SK-N-SH treated with all-trans-retinoic acid at 6 μM for 48 hours (cell line): ENCODE data around the gene BPIFB6.

Experiments used
- ATAC-seq: fragments of 200-7000 bp; cut with Tn5 transposase; 3 replicates; pipeline ENCODE4 v1.9.1; 2020; ENCODE audit warnings: mild to moderate bottlenecking, moderate library complexity
- ARNTL ChIP-seq: fragments of 450-650 bp; formaldehyde crosslinking; IDR thresholded peaks from 2 replicates; pipeline ENCODE4 v1.5.0; 2020; ENCODE audit warnings: low read depth, mild to moderate bottlenecking, moderate library complexity, borderline replicate concordance
- BACH2 ChIP-seq: fragments of 250-450 bp; sonication (Bioruptor Pico); IDR thresholded peaks from 2 replicates; pipeline ENCODE4 v1.9.0; 2021; ENCODE audit warnings: mild to moderate bottlenecking, borderline replicate concordance
- CSDC2 ChIP-seq: fragments of 250-450 bp; sonication (Bioruptor Pico); IDR thresholded peaks from 2 replicates; pipeline ENCODE4 v1.5.0; 2020; ENCODE audit warnings: mild to moderate bottlenecking, moderate library complexity
- ESRRG ChIP-seq: fragments of 250-450 bp; sonication (Bioruptor Pico); IDR thresholded peaks from 2 replicates; pipeline ENCODE4 v1.6.1; 2021; ENCODE audit warnings: mild to moderate bottlenecking
- GLIS3 ChIP-seq: fragments of 250-450 bp; sonication (Bioruptor Pico); IDR thresholded peaks from 2 replicates; pipeline ENCODE4 v1.5.0; 2020; ENCODE audit warnings: mild to moderate bottlenecking, moderate library complexity
- ISL1 ChIP-seq: fragments of 250-450 bp; sonication (Bioruptor Pico); IDR thresholded peaks from 2 replicates; pipeline ENCODE4 v2.1.2; 2022; ENCODE audit warnings: mild to moderate bottlenecking, moderate library complexity
- OSR1 ChIP-seq: fragments of 250-450 bp; sonication (Bioruptor Pico); IDR thresholded peaks from 2 replicates; pipeline ENCODE4 v1.8.0; 2022; ENCODE audit warnings: moderate library complexity, mild to moderate bottlenecking, inconsistent platforms
- PPARA ChIP-seq: fragments of 250-450 bp; sonication (Bioruptor Pico); IDR thresholded peaks from 2 replicates; pipeline ENCODE4 v1.5.0; 2020; ENCODE audit warnings: mild to moderate bottlenecking, borderline replicate concordance
- RARB ChIP-seq: fragments of 250-450 bp; sonication (Bioruptor Pico); IDR thresholded peaks from 2 replicates; pipeline ENCODE4 v1.8.0; 2021; ENCODE audit warnings: mild to moderate bottlenecking, moderate library complexity
- SNAI2 ChIP-seq: fragments of 250-450 bp; sonication (Bioruptor Pico); IDR thresholded peaks from 2 replicates; pipeline ENCODE4 v1.5.0; 2020; ENCODE audit warnings: mild to moderate bottlenecking, moderate library complexity
- TCF4 ChIP-seq: fragments of 250-450 bp; sonication (Bioruptor Pico); IDR thresholded peaks from 2 replicates; pipeline ENCODE4 v1.8.0; 2021; ENCODE audit warnings: mild to moderate bottlenecking, moderate library complexity, borderline replicate concordance
- TOX ChIP-seq: fragments of 250-450 bp; sonication (Bioruptor Pico); IDR thresholded peaks from 2 replicates; pipeline ENCODE4 v1.8.0; 2021; ENCODE audit warnings: mild to moderate bottlenecking, moderate library complexity, borderline replicate concordance
- ZC3H10 ChIP-seq: fragments of 250-450 bp; sonication (Bioruptor Pico); IDR thresholded peaks from 2 replicates; pipeline ENCODE4 v1.5.1; 2021; ENCODE audit warnings: mild to moderate bottlenecking, moderate library complexity
- ZFP3 ChIP-seq: fragments of 250-450 bp; sonication (Bioruptor Pico); IDR thresholded peaks from 2 replicates; pipeline ENCODE4 v1.5.0; 2020; ENCODE audit warnings: mild to moderate bottlenecking, moderate library complexity
- ZFP30 ChIP-seq: fragments of 450-650 bp; formaldehyde crosslinking; IDR thresholded peaks from 2 replicates; pipeline ENCODE4 v1.5.0; 2022; ENCODE audit warnings: mild to moderate bottlenecking, moderate library complexity
- ZNF565 ChIP-seq: fragments of 450-650 bp; formaldehyde crosslinking; conservative IDR thresholded peaks from 2 replicates; pipeline ENCODE4 v1.5.0; 2020; ENCODE audit warnings: low read depth, mild to moderate bottlenecking, moderate library complexity
- ZNF70 ChIP-seq: fragments of 450-650 bp; formaldehyde crosslinking; IDR thresholded peaks from 2 replicates; pipeline ENCODE4 v1.5.0; 2020; ENCODE audit warnings: mild to moderate bottlenecking, moderate library complexity
- ZNF8 ChIP-seq: fragments of 450-650 bp; formaldehyde crosslinking; IDR thresholded peaks from 2 replicates; pipeline ENCODE4 v1.5.0; 2020; ENCODE audit warnings: mild to moderate bottlenecking, moderate library complexity
- TF ChIP-seq, protein P1 (sequence below): fragments of 250-450 bp; sonication (Bioruptor Pico); IDR thresholded peaks from 2 replicates; pipeline ENCODE4 v1.5.0; 2020; ENCODE audit warnings: mild to moderate bottlenecking, moderate library complexity
- TF ChIP-seq, protein P2 (sequence below): fragments of 250-450 bp; sonication (Bioruptor Pico); IDR thresholded peaks from 2 replicates; pipeline ENCODE4 v1.5.1; 2020; ENCODE audit warnings: low read depth, mild to moderate bottlenecking, moderate library complexity
- TF ChIP-seq, protein P3 (sequence below): fragments of 250-450 bp; sonication (Bioruptor Pico); IDR thresholded peaks from 2 replicates; pipeline ENCODE4 v1.8.0; 2021; ENCODE audit warnings: low read depth, mild to moderate bottlenecking, moderate library complexity, borderline replicate concordance
- TF ChIP-seq, protein P4 (sequence below): fragments of 250-450 bp; sonication (Bioruptor Pico); IDR thresholded peaks from 2 replicates; pipeline ENCODE4 v1.5.1; 2021; ENCODE audit warnings: mild to moderate bottlenecking, moderate library complexity

Gene BPIFB6

DNA sequence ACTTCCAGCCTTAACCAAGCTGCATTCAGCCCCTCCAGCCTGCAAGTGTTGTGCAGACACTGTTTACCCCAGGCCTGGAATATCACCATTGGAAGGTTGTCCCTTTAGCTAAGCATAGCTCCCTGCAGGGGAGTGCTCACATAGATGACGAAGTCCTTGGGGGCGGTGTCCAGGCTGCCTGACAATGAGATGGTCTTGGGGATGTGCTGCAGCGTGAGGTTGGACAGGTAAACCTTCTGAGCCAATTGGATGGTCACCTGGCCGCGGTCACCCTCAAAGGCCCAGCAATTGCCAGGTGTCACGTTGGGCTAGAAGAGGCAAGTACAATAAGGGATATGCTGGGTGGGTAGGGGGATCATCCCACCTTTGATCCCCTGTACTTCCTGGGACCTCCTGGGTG, 45.9 kb upstream of the BPIFB6 start:
- TF ChIP-seq OSR1 (CRISPR knock-in tag) (no peak), ZNF70 (CRISPR knock-in tag) (no peak), ZNF565 (no peak), ARNTL (CRISPR knock-in tag) (no peak), ZFP30 (CRISPR knock-in tag) (no peak), ESRRG (CRISPR knock-in tag) (no peak), GLIS3 (CRISPR knock-in tag) (no peak), ISL1 (CRISPR knock-in tag) (no peak), ZC3H10 (no peak), CSDC2 (no peak), BACH2 (CRISPR knock-in tag) (no peak), TOX (CRISPR knock-in tag) (no peak), TCF4 (CRISPR knock-in tag) (no peak), ZNF8 (no peak), RARB (CRISPR knock-in tag) (no peak)
- TF ChIP-seq, protein P1, sequence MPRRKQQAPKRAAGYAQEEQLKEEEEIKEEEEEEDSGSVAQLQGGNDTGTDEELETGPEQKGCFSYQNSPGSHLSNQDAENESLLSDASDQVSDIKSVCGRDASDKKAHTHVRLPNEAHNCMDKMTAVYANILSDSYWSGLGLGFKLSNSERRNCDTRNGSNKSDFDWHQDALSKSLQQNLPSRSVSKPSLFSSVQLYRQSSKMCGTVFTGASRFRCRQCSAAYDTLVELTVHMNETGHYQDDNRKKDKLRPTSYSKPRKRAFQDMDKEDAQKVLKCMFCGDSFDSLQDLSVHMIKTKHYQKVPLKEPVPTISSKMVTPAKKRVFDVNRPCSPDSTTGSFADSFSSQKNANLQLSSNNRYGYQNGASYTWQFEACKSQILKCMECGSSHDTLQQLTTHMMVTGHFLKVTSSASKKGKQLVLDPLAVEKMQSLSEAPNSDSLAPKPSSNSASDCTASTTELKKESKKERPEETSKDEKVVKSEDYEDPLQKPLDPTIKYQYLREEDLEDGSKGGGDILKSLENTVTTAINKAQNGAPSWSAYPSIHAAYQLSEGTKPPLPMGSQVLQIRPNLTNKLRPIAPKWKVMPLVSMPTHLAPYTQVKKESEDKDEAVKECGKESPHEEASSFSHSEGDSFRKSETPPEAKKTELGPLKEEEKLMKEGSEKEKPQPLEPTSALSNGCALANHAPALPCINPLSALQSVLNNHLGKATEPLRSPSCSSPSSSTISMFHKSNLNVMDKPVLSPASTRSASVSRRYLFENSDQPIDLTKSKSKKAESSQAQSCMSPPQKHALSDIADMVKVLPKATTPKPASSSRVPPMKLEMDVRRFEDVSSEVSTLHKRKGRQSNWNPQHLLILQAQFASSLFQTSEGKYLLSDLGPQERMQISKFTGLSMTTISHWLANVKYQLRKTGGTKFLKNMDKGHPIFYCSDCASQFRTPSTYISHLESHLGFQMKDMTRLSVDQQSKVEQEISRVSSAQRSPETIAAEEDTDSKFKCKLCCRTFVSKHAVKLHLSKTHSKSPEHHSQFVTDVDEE = no peak
- TF ChIP-seq, protein P2, sequence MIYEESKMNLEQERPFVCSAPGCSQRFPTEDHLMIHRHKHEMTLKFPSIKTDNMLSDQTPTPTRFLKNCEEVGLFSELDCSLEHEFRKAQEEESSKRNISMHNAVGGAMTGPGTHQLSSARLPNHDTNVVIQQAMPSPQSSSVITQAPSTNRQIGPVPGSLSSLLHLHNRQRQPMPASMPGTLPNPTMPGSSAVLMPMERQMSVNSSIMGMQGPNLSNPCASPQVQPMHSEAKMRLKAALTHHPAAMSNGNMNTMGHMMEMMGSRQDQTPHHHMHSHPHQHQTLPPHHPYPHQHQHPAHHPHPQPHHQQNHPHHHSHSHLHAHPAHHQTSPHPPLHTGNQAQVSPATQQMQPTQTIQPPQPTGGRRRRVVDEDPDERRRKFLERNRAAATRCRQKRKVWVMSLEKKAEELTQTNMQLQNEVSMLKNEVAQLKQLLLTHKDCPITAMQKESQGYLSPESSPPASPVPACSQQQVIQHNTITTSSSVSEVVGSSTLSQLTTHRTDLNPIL (CRISPR knock-in tag) = no peak
- TF ChIP-seq, protein P3, sequence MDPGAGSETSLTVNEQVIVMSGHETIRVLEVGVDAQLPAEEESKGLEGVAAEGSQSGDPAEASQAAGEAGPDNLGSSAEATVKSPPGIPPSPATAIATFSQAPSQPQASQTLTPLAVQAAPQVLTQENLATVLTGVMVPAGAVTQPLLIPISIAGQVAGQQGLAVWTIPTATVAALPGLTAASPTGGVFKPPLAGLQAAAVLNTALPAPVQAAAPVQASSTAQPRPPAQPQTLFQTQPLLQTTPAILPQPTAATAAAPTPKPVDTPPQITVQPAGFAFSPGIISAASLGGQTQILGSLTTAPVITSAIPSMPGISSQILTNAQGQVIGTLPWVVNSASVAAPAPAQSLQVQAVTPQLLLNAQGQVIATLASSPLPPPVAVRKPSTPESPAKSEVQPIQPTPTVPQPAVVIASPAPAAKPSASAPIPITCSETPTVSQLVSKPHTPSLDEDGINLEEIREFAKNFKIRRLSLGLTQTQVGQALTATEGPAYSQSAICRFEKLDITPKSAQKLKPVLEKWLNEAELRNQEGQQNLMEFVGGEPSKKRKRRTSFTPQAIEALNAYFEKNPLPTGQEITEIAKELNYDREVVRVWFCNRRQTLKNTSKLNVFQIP = no peak
- ATAC-seq = no peak

DNA sequence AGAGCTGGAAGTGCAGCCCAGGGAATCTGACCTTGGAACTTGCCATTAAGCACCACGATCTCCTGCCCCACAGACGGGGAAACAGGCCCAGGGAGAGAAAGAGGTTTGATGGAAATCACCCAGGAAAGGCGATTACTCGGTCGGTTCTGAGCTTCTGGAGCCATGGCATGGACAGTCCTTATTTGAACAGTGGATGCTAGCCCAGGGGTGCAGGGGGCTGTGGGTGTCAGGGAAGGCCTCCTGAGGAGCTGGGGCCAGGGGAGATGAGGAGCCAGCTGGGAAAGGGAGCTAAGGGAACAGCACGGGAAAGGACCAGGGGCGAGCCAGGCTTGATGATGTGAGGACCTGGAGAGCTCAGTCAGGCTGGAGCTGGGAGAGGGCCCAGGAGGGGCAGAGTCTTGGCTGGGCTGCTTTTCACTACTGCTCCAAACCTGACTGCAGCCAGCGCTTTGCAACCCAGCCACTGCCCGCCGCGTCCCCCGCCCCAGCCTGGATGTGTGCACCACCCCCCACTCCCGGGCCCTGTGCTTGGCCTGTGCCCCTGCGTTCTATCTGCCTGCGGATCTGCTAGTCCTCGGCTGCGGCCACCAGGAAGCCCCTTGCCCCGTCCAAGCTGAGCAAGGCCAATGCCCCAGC, 45.0 kb upstream of the BPIFB6 start:
- ATAC-seq = no peak
- no peak for TF ChIP-seq ZFP30 (CRISPR knock-in tag)
- no peak for TF ChIP-seq ESRRG (CRISPR knock-in tag)
- no peak for TF ChIP-seq BACH2 (CRISPR knock-in tag)
- TF ChIP-seq, protein P3 = no peak
- TF ChIP-seq, protein P1 = no peak
- TF ChIP-seq PPARA (CRISPR knock-in tag) = no peak
- no peak for TF ChIP-seq CSDC2
- TF ChIP-seq TOX (CRISPR knock-in tag) = no peak
- no peak for TF ChIP-seq SNAI2 (CRISPR knock-in tag)
- TF ChIP-seq, protein P2 (CRISPR knock-in tag) = no peak
- TF ChIP-seq ZNF565 = no peak
- TF ChIP-seq ISL1 (CRISPR knock-in tag) = no peak
- TF ChIP-seq OSR1 (CRISPR knock-in tag) = no peak
- TF ChIP-seq, protein P4, sequence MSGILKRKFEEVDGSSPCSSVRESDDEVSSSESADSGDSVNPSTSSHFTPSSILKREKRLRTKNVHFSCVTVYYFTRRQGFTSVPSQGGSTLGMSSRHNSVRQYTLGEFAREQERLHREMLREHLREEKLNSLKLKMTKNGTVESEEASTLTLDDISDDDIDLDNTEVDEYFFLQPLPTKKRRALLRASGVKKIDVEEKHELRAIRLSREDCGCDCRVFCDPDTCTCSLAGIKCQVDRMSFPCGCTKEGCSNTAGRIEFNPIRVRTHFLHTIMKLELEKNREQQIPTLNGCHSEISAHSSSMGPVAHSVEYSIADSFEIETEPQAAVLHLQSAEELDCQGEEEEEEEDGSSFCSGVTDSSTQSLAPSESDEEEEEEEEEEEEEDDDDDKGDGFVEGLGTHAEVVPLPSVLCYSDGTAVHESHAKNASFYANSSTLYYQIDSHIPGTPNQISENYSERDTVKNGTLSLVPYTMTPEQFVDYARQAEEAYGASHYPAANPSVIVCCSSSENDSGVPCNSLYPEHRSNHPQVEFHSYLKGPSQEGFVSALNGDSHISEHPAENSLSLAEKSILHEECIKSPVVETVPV (CRISPR knock-in tag) = no peak
- TF ChIP-seq ARNTL (CRISPR knock-in tag) = no peak
- TF ChIP-seq ZC3H10 = no peak
- TF ChIP-seq GLIS3 (CRISPR knock-in tag) = no peak
- no peak for TF ChIP-seq ZNF8
- TF ChIP-seq ZFP3 = no peak
